Brain microvascular endothelial cell (primary cell): Measurements from ENCODE around the gene CC2D1B.

Source experiments
- DNase-seq: peaks from one replicate; pipeline ENCODE4 v3.0.0-alpha.2; 2020
- H3K27ac ChIP-seq: fragments of 250-450 bp; sonication (Bioruptor Pico); 2 replicates; pipeline ENCODE4 v1.5.1; 2020; ENCODE audit warnings: mild to moderate bottlenecking, moderate library complexity
- H3K27me3 ChIP-seq: fragments of 250-450 bp; sonication (Bioruptor Pico); replicated peaks from 2 replicates; pipeline ENCODE4 v1.5.1; 2020; ENCODE audit warnings: mild to moderate bottlenecking
- H3K36me3 ChIP-seq: fragments of 250-450 bp; sonication (Bioruptor Pico); replicated peaks from 2 replicates; pipeline ENCODE4 v1.5.1; 2020; ENCODE audit warnings: mild to moderate bottlenecking
- H3K4me3 ChIP-seq: 2 replicates; pipeline ENCODE4 v1.5.1; 2011; ENCODE audit warnings: low read depth, mild to moderate bottlenecking, control low read depth, low read length, moderate library complexity
- CTCF ChIP-seq: IDR thresholded peaks from 2 replicates; pipeline ENCODE4 v1.5.1; 2011; ENCODE audit warnings: low read depth, mild to moderate bottlenecking, moderate library complexity, low read length, control low read depth, inconsistent platforms; ENCODE audit errors: missing control alignments
- in situ Hi-C: cut with HindIII; loops from 2 replicates; pipeline ENCODE4 v1.10.0; 2017; ENCODE audit warnings: low sequenced_read_pairs, low pct_ligation_motif_present

The CC2D1B gene

GRCh38 chr1:52305417-52306226 is 60.4 kb downstream of the CC2D1B start:
- no peaks in the 10 kb centered on the region for H3K36me3 ChIP-seq
- no peak overlapping the region for H3K4me3 ChIP-seq
- no peak overlapping the region for H3K27ac ChIP-seq
- TF ChIP-seq CTCF, result no peak
- DNase-seq, result no peak
- no peaks in the 10 kb centered on the region for H3K27me3 ChIP-seq
- in situ Hi-C loops, result no loop called here
